CD4-positive, alpha-beta T cell treated with Interleukin-17A for 1 hour (primary cell): Measurements from ENCODE around the gene ZBTB40.

Experiments
- DNase-seq: peaks from one replicate; pipeline ENCODE4 v3.0.0-alpha.2; 2020

The ZBTB40 gene

GRCh38 chr1:22508991-22509390 is 57.3 kb downstream of the ZBTB40 start:
- no peak for DNase-seq

GRCh38 chr1:22509815-22510214 is 58.2 kb downstream of the ZBTB40 start:
- DNase-seq: no peak

GRCh38 chr1:22512873-22513272 is 61.2 kb downstream of the ZBTB40 start:
- no peak for DNase-seq

GRCh38 chr1:22516906-22517571 is 65.4 kb downstream of the ZBTB40 start:
- no peak for DNase-seq

GRCh38 chr1:22517956-22518355 is 66.3 kb downstream of the ZBTB40 start:
- no peak for DNase-seq

- DNase-seq: no peak
Measured at GRCh38 chr1:22518379-22518778, 66.7 kb downstream of the ZBTB40 start.

- no peak for DNase-seq
Measured at GRCh38 chr1:22520871-22521270, 69.2 kb downstream of the ZBTB40 start.

- DNase-seq: no peak
Measured at GRCh38 chr1:22521692-22522091, 70.0 kb downstream of the ZBTB40 start.

GRCh38 chr1:22522221-22522743 is 70.6 kb downstream of the ZBTB40 start:
- no peak for DNase-seq

- no peak for DNase-seq
Measured at GRCh38 chr1:22524481-22524880, 72.8 kb downstream of the ZBTB40 start.

GRCh38 chr1:22525211-22525610 is 73.6 kb downstream of the ZBTB40 start:
- no peak for DNase-seq

GRCh38 chr1:22525646-22526045 is 74.0 kb downstream of the ZBTB40 start:
- no peak for DNase-seq

- no peak for DNase-seq
Measured at GRCh38 chr1:22526098-22526497, 74.4 kb downstream of the ZBTB40 start.

GRCh38 chr1:22526677-22527076 is 75.0 kb downstream of the ZBTB40 start:
- no peak for DNase-seq

GRCh38 chr1:22527122-22527521 is 75.5 kb downstream of the ZBTB40 start:
- DNase-seq: no peak

GRCh38 chr1:22527555-22528296 is 76.1 kb downstream of the ZBTB40 start:
- no peak for DNase-seq

- no peak for DNase-seq
Measured at GRCh38 chr1:22528451-22528850, 76.8 kb downstream of the ZBTB40 start.

GRCh38 chr1:22529901-22530621 is 78.4 kb downstream of the ZBTB40 start:
- DNase-seq: no peak

GRCh38 chr1:22530715-22531114 is 79.1 kb downstream of the ZBTB40 start:
- DNase-seq: no peak

GRCh38 chr1:22531251-22531650 is 79.6 kb downstream of the ZBTB40 start:
- no peak for DNase-seq

GRCh38 chr1:22533244-22533895 is 81.7 kb downstream of the ZBTB40 start:
- no peak for DNase-seq

- no peak for DNase-seq
Measured at GRCh38 chr1:22534951-22535350, 83.3 kb downstream of the ZBTB40 start.

- no peak for DNase-seq
Measured at GRCh38 chr1:22535399-22535798, 83.7 kb downstream of the ZBTB40 start.
